ENCODE measurements around the gene CYP46A1.

The CYP46A1 gene

DNA sequence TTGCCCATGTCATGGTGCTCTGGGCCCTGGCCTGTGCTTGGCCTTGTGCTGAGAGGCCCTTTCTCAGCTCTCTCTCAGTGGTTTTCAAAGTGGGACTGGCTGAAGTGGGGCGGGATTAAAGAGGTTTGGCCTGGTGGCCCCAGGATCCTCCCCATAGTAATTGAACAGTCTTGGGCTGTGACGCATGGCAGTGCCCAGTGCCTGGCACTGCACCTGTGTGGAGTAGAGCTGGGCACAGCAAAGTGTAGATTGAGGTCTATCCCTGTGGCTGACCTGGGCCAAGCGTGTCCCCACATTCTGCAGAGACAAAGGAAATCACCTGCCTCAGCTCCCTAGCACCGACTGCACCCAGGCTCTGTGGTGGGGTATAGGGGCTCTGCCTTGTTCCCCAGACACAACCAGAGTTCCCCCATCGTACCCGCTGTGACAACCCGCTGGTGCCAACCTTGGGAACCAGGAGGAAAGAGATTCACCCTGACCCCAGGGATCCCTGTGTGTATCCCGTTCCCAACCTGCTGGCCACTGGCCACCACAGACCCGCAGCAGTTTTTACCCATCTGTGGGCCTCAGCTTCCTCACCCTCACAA, 9.9 kb upstream of the CYP46A1 start:
- Histone ChIP-seq H3K27ac (ENCODE audit: extremely low read depth, low read depth, low read length) (no peak overlapping the region), H3K9me3 (ENCODE audit: control insufficient read depth, insufficient read depth, low read depth, low read length) (no peaks in the 10 kb centered on the region), H3K4me3 (ENCODE audit: low read depth, low read length) (no peak overlapping the region), H3K4me1 (ENCODE audit: control insufficient read depth, insufficient read depth, low read length) (no peaks in the 10 kb centered on the region), H3K36me3 (ENCODE audit: control insufficient read depth in 2 of 2, insufficient read depth in 1 of 2, low read length in 2 of 2) (no peaks in the 10 kb centered on the region)
- TF ChIP-seq ZNF530 (tag by site-specific recombination; IDR thresholded peaks at IDR 0.05; ENCODE audit: low read depth): no peak
- TF ChIP-seq ZNF324 (tag by site-specific recombination; IDR thresholded peaks at IDR 0.05): no peak
- TF ChIP-seq PRDM1 (tag by site-specific recombination; IDR thresholded peaks at IDR 0.05): no peak
- TF ChIP-seq ZNF394 (tag by site-specific recombination; IDR thresholded peaks at IDR 0.05; ENCODE audit: borderline replicate concordance): no peak
- no peak for TF ChIP-seq ZNF560 (tag by site-specific recombination; IDR thresholded peaks at IDR 0.05; ENCODE audit: borderline replicate concordance)
- ChIA-PET POLR2A (no interaction called here), CTCF (interaction anchor here (0.5 kb wide), 1 partner anchor 271 kb away, joined by 4 read pairs; no protein-coding TSS in a partner anchor)

DNA sequence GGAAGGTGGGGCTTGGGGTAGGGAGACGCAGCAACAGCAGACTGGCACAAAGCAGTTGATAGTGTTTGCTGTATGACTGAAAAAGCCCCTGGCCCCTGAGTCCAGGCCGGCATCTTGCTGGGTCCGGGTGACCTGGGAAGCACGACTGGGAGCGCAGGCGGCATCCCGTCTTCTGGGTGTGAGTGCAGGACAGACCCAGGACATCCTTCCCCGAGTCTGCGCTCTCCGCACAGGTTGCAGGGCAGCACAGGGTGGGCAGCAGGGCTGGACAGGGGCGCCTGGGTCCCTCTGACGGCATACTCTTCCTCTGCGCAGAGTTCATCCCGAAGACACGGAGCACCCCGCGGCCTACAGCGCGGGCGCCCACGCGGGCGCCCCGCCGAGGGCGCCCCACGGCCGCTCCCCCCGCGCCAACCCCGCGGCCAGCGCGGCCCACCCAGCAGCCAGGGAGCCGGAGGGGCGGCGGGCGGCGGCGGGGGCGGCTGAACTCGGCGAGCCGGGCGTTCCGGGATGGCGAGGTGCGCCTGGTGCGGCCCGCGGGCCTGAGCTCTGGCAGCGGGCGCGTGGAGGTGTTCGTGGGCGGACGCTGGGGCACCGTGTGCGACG, 9.2 kb upstream of the CYP46A1 start:
- H3K27ac ChIP-seq (ENCODE audit: extremely low read depth, low read depth, low read length): no peak overlapping the region

DNA sequence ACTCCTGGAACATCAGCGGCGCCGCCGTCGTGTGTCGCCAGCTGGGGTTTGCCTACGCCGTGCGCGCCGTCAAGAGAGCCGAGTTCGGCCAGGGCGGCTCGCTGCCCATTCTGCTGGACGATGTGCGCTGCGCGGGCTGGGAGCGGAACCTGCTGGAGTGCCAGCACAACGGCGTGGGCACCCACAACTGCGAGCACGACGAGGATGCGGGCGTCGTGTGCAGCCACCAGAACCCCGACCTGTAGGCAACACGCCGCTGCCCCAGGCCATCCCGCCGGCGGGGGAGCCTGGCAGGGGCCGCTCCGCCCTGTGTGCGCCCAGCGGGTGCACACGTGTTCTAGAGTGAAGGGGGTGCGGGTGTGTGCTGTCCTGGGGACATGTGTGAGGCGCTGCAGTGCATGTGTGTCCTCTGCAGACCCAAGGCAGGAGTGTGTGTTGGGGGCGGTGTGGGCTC, 8.7 kb upstream of the CYP46A1 start:
- ChIA-PET POLR2A (no interaction called here), CTCF (no interaction called here)
- no peak overlapping the region for H3K27ac ChIP-seq (ENCODE audit: extremely low read depth, low read depth, low read length)
- H3K4me1 ChIP-seq (ENCODE audit: control insufficient read depth, insufficient read depth, low read length): no peaks in the 10 kb centered on the region
- no peaks in the 10 kb centered on the region for H3K36me3 ChIP-seq (ENCODE audit: control insufficient read depth in 2 of 2, insufficient read depth in 1 of 2, low read length in 2 of 2)
- no peak overlapping the region for H3K4me3 ChIP-seq (ENCODE audit: low read depth, low read length)
- H3K9me3 ChIP-seq (ENCODE audit: control insufficient read depth, insufficient read depth, low read depth, low read length): no peaks in the 10 kb centered on the region
- TF ChIP-seq ZNF394 (tag by site-specific recombination; IDR thresholded peaks at IDR 0.05; ENCODE audit: borderline replicate concordance): no peak
- no peak for TF ChIP-seq OSR2 (tag by site-specific recombination; IDR thresholded peaks at IDR 0.05)
- no peak for TF ChIP-seq GFI1B (tag by site-specific recombination; IDR thresholded peaks at IDR 0.05)
- no peak for TF ChIP-seq ZBTB1 (tag by site-specific recombination; IDR thresholded peaks at IDR 0.05)
- no peak for TF ChIP-seq ZNF324 (tag by site-specific recombination; IDR thresholded peaks at IDR 0.05)
- TF ChIP-seq, protein P1, sequence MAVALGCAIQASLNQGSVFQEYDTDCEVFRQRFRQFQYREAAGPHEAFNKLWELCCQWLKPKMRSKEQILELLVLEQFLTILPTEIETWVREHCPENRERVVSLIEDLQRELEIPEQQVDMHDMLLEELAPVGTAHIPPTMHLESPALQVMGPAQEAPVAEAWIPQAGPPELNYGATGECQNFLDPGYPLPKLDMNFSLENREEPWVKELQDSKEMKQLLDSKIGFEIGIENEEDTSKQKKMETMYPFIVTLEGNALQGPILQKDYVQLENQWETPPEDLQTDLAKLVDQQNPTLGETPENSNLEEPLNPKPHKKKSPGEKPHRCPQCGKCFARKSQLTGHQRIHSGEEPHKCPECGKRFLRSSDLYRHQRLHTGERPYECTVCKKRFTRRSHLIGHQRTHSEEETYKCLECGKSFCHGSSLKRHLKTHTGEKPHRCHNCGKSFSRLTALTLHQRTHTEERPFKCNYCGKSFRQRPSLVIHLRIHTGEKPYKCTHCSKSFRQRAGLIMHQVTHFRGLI (tag by site-specific recombination; IDR thresholded peaks at IDR 0.05): no peak
- no peak for TF ChIP-seq ZNF132 (tag by site-specific recombination; IDR thresholded peaks at IDR 0.05; ENCODE audit: borderline replicate concordance)
- TF ChIP-seq ZNF24 (tag by site-specific recombination; IDR thresholded peaks at IDR 0.05): no peak
- no peak for TF ChIP-seq KLF1 (tag by site-specific recombination; IDR thresholded peaks at IDR 0.05)
- TF ChIP-seq, protein P2, sequence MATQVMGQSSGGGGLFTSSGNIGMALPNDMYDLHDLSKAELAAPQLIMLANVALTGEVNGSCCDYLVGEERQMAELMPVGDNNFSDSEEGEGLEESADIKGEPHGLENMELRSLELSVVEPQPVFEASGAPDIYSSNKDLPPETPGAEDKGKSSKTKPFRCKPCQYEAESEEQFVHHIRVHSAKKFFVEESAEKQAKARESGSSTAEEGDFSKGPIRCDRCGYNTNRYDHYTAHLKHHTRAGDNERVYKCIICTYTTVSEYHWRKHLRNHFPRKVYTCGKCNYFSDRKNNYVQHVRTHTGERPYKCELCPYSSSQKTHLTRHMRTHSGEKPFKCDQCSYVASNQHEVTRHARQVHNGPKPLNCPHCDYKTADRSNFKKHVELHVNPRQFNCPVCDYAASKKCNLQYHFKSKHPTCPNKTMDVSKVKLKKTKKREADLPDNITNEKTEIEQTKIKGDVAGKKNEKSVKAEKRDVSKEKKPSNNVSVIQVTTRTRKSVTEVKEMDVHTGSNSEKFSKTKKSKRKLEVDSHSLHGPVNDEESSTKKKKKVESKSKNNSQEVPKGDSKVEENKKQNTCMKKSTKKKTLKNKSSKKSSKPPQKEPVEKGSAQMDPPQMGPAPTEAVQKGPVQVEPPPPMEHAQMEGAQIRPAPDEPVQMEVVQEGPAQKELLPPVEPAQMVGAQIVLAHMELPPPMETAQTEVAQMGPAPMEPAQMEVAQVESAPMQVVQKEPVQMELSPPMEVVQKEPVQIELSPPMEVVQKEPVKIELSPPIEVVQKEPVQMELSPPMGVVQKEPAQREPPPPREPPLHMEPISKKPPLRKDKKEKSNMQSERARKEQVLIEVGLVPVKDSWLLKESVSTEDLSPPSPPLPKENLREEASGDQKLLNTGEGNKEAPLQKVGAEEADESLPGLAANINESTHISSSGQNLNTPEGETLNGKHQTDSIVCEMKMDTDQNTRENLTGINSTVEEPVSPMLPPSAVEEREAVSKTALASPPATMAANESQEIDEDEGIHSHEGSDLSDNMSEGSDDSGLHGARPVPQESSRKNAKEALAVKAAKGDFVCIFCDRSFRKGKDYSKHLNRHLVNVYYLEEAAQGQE (tag by site-specific recombination; IDR thresholded peaks at IDR 0.05): no peak

More for the DNA sequence above, 9.2 kb upstream of the CYP46A1 start:
- TF ChIP-seq HOXA7 (CRISPR knock-in tag; IDR thresholded peaks at IDR 0.05; ENCODE audit: borderline replicate concordance) (no peak), ZBTB20 (tag by site-specific recombination; IDR thresholded peaks at IDR 0.05) (no peak), ZNF174 (tag by site-specific recombination; IDR thresholded peaks at IDR 0.05) (no peak), ZNF37A (tag by site-specific recombination; IDR thresholded peaks at IDR 0.05) (no peak), ZNF211 (tag by site-specific recombination; IDR thresholded peaks at IDR 0.05; ENCODE audit: low read depth) (no peak), ZNF768 (tag by site-specific recombination; IDR thresholded peaks at IDR 0.05) (no peak), ZNF785 (tag by site-specific recombination; IDR thresholded peaks at IDR 0.05) (no peak), ZBTB8A (tag by site-specific recombination; IDR thresholded peaks at IDR 0.05) (no peak), RBAK (tag by site-specific recombination; IDR thresholded peaks at IDR 0.05) (no peak), KLF16 (tag by site-specific recombination; IDR thresholded peaks at IDR 0.05) (no peak), ZFP3 (tag by site-specific recombination; IDR thresholded peaks at IDR 0.05; ENCODE audit: low read depth) (no peak), SP3 (tag by site-specific recombination; IDR thresholded peaks at IDR 0.05) (no peak)
- TF ChIP-seq, protein P3, sequence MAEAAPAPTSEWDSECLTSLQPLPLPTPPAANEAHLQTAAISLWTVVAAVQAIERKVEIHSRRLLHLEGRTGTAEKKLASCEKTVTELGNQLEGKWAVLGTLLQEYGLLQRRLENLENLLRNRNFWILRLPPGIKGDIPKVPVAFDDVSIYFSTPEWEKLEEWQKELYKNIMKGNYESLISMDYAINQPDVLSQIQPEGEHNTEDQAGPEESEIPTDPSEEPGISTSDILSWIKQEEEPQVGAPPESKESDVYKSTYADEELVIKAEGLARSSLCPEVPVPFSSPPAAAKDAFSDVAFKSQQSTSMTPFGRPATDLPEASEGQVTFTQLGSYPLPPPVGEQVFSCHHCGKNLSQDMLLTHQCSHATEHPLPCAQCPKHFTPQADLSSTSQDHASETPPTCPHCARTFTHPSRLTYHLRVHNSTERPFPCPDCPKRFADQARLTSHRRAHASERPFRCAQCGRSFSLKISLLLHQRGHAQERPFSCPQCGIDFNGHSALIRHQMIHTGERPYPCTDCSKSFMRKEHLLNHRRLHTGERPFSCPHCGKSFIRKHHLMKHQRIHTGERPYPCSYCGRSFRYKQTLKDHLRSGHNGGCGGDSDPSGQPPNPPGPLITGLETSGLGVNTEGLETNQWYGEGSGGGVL (tag by site-specific recombination; IDR thresholded peaks at IDR 0.05): no peak
- TF ChIP-seq, protein P1 (tag by site-specific recombination; IDR thresholded peaks at IDR 0.05): no peak
- H3K4me3 ChIP-seq (ENCODE audit: low read depth, low read length): no peak overlapping the region
- no peaks in the 10 kb centered on the region for H3K9me3 ChIP-seq (ENCODE audit: control insufficient read depth, insufficient read depth, low read depth, low read length)
- no peaks in the 10 kb centered on the region for H3K36me3 ChIP-seq (ENCODE audit: control insufficient read depth in 2 of 2, insufficient read depth in 1 of 2, low read length in 2 of 2)
- ChIA-PET CTCF (interaction anchor here (0.5 kb wide), 1 partner anchor 270 kb away, joined by 4 read pairs; no protein-coding TSS in a partner anchor), POLR2A (no interaction called here)
- H3K4me1 ChIP-seq (ENCODE audit: control insufficient read depth, insufficient read depth, low read length): no peaks in the 10 kb centered on the region
